Measurements from ENCODE around the gene KRT75.

GRCh38 chr12:52474212-52474611, 40.0 kb upstream of the KRT75 start:
- no peak for TF ChIP-seq EZH2 (IDR thresholded peaks at IDR 0.05; ENCODE audit: borderline replicate concordance, low read depth, low read length, severe bottlenecking)
- TF ChIP-seq CTCF (IDR thresholded peaks at IDR 0.05; ENCODE audit: borderline replicate concordance, extremely low read depth, low read length, poor library complexity, severe bottlenecking) = no peak
